ENCODE measurements around the gene ANXA2R. TPM values are rescaled to one million over a fixed set of nuclear protein-coding genes. Genes with fewer than 3 reads are reported as not detected.
"Not testable (repeated sequence)": the region's sequence is repeated elsewhere in the genome, so short reads cannot be mapped to it uniquely, and the experiment has no call there.

ANXA2R gene
- total RNA-seq, 2 experiments from 2014 or later, result 45.6 to 48.9 TPM

GRCh38 chr5:43074987-43075318 is 34.8 kb upstream of the ANXA2R start:
- Histone ChIP-seq H3K27ac (ENCODE audit: low read depth in 1 of 2, low read length in 2 of 2) (no peak overlapping the region), H3K4me1 (ENCODE audit: insufficient read depth, low read length) (peaks cover 33% of the 10 kb centered on the region), H3K9me3 (ENCODE audit: control insufficient read depth in 1 of 2, insufficient read depth in 1 of 2, low read length in 2 of 2) (no peaks in the 10 kb centered on the region), H3K27me3 (ENCODE audit: control insufficient read depth in 1 of 2, insufficient read depth in 2 of 2, low read length in 2 of 2) (no peaks in the 10 kb centered on the region), H3K4me3 (ENCODE audit: low read length) (no peak overlapping the region), H3K36me3 (ENCODE audit: insufficient read depth, low read length) (peaks cover 50% of the 10 kb centered on the region)
- Mint-ChIP-seq H3K27ac (no peak overlapping the region), H3K27me3 (no peaks in the 10 kb centered on the region), H3K36me3 (ENCODE audit: low read depth) (peaks cover 67% of the 10 kb centered on the region), H3K4me1 (ENCODE audit: low read depth) (peaks cover 42% of the 10 kb centered on the region), H3K9me3 (no peaks in the 10 kb centered on the region), H3K4me3 (no peak overlapping the region)
- CTCF ChIA-PET, result no interaction called here
- no peak for DNase-seq
- TF ChIP-seq CTCF (IDR thresholded peaks at IDR 0.05), result no peak
- ATAC-seq (ENCODE audit: poor library complexity), result no peak
- intact Hi-C loops (cut with DNase I, micrococcal nuclease), result loop anchor here (1.0 to 10.0 kb wide), 3 partner anchors 231 to 310 kb away; no protein-coding TSS in a partner anchor
- POLR2A ChIA-PET, result interaction anchor here (1.4 kb wide), 1 partner anchor 9 kb away, joined by 4 read pairs; no protein-coding TSS in a partner anchor

GRCh38 chr5:43073597-43074546 is 33.8 kb upstream of the ANXA2R start:
- Histone ChIP-seq H3K4me3 (ENCODE audit: low read length) (no peak overlapping the region), H3K27me3 (ENCODE audit: control insufficient read depth in 1 of 2, insufficient read depth in 2 of 2, low read length in 2 of 2) (no peaks in the 10 kb centered on the region), H3K9me3 (ENCODE audit: control insufficient read depth in 1 of 2, insufficient read depth in 1 of 2, low read length in 2 of 2) (no peaks in the 10 kb centered on the region), H3K4me1 (ENCODE audit: insufficient read depth, low read length) (peaks cover 43% of the 10 kb centered on the region), H3K27ac (ENCODE audit: low read depth in 1 of 2, low read length in 2 of 2) (no peak overlapping the region), H3K36me3 (ENCODE audit: insufficient read depth, low read length) (peaks cover 44% of the 10 kb centered on the region)
- H3K4me1 Mint-ChIP-seq (ENCODE audit: low read depth), result peaks cover 46% of the 10 kb centered on the region
- POLR2A ChIA-PET, result interaction anchor here (0.6 to 4.8 kb wide), 6 partner anchors 10 to 161 kb away, joined by 3 to 25 read pairs (median 3); partner anchors contain the start of gene ANXA2R
- CTCF ChIA-PET, result interaction anchor here (0.6 to 1.0 kb wide), 3 partner anchors 9 to 410 kb away, joined by 3 to 4 read pairs (median 3); partner anchors contain the start of gene TMEM267
- H3K4me3 Mint-ChIP-seq, result no peak overlapping the region
- no peaks in the 10 kb centered on the region for H3K27me3 Mint-ChIP-seq
- H3K9me3 Mint-ChIP-seq, result no peaks in the 10 kb centered on the region
- peaks cover 66% of the 10 kb centered on the region for H3K36me3 Mint-ChIP-seq (ENCODE audit: low read depth)
- ATAC-seq (ENCODE audit: poor library complexity) (peak; percentile 82), DNase-seq (peak in 11 of 14 experiments; percentile 22 to 79 (median 38))
- TF ChIP-seq CTCF (IDR thresholded peaks at IDR 0.05), result peak; percentile 70
- intact Hi-C loops (cut with DNase I, micrococcal nuclease), result loop anchor here (1.0 to 10.0 kb wide), 3 partner anchors 232 to 311 kb away; no protein-coding TSS in a partner anchor
- peak overlapping the region; percentile 27 for H3K27ac Mint-ChIP-seq

GRCh38 chr5:43069401-43069720 is 29.2 kb upstream of the ANXA2R start:
- intact Hi-C loops (cut with DNase I, micrococcal nuclease), result loop anchor here (2.0 to 10.0 kb wide), 6 partner anchors 79 to 418 kb away; partner anchors contain the start of gene TMEM267 (in 1 of the 2)
- Mint-ChIP-seq H3K36me3 (ENCODE audit: low read depth) (peaks cover 78% of the 10 kb centered on the region), H3K4me3 (peak overlapping the region; percentile 97), H3K4me1 (ENCODE audit: low read depth) (peaks cover 56% of the 10 kb centered on the region)
- not testable (repeated sequence) for H3K9me3 ChIP-seq (ENCODE audit: control insufficient read depth in 1 of 2, insufficient read depth in 1 of 2, low read length in 2 of 2); H3K27ac ChIP-seq (ENCODE audit: low read depth in 1 of 2, low read length in 2 of 2); ATAC-seq (ENCODE audit: poor library complexity); H3K9me3 Mint-ChIP-seq; H3K4me3 ChIP-seq (ENCODE audit: low read length); H3K27me3 ChIP-seq (ENCODE audit: control insufficient read depth in 1 of 2, insufficient read depth in 2 of 2, low read length in 2 of 2); H3K27ac Mint-ChIP-seq; DNase-seq; H3K27me3 Mint-ChIP-seq
- ChIA-PET CTCF (interaction anchor here (1.1 to 1.2 kb wide), 2 partner anchors 30 to 41 kb away, joined by 3 to 4 read pairs; no protein-coding TSS in a partner anchor), POLR2A (interaction anchor here (1.4 to 7.5 kb wide), 6 partner anchors 28 to 415 kb away, joined by 3 to 412 read pairs (median 67); partner anchors contain the start of genes ANXA2R, TMEM267 and ZNF131)
- H3K4me1 ChIP-seq (ENCODE audit: insufficient read depth, low read length), result peaks cover 57% of the 10 kb centered on the region
- peaks cover 18% of the 10 kb centered on the region for H3K36me3 ChIP-seq (ENCODE audit: insufficient read depth, low read length)

All from CD4-positive, alpha-beta T cell (primary cell).